Activated CD8-positive, alpha-beta memory T cell treated with anti-CD3 and anti-CD28 coated beads, Interleukin-2, amount 50 U/mL, for 1 hour (primary cell): Measurements from ENCODE around the gene ICE1.
"Not testable (repeated sequence)": the region's sequence is repeated elsewhere in the genome, so short reads cannot be mapped to it uniquely, and the experiment has no call there.

Experiments
- DNase-seq: peaks from one replicate; pipeline ENCODE4 v3.0.0-alpha.2; 2020; ENCODE audit errors: extremely low read depth

ICE1 gene

GRCh38 chr5:5487585-5488360, 65.3 kb downstream of the ICE1 start:
- no peak for DNase-seq

- DNase-seq: no peak
Measured at GRCh38 chr5:5490774-5491347, 68.4 kb downstream of the ICE1 start.

GRCh38 chr5:5492087-5492933, 69.8 kb downstream of the ICE1 start:
- no peak for DNase-seq

- not testable (repeated sequence) for DNase-seq
Measured at GRCh38 chr5:5492934-5493271, 70.4 kb downstream of the ICE1 start.

GRCh38 chr5:5494489-5495402, 72.3 kb downstream of the ICE1 start:
- peak; percentile 44 for DNase-seq

GRCh38 chr5:5497152-5497788, 74.8 kb downstream of the ICE1 start:
- no peak for DNase-seq

GRCh38 chr5:5499442-5499841, 77.0 kb downstream of the ICE1 start:
- DNase-seq: no peak

GRCh38 chr5:5504325-5504724, 81.8 kb downstream of the ICE1 start:
- DNase-seq: no peak

- DNase-seq: no peak
Measured at GRCh38 chr5:5505815-5506214, 83.3 kb downstream of the ICE1 start.

- DNase-seq: no peak
Measured at GRCh38 chr5:5508391-5508790, 85.9 kb downstream of the ICE1 start.

- no peak for DNase-seq
Measured at GRCh38 chr5:5511904-5512416, 89.5 kb downstream of the ICE1 start.

GRCh38 chr5:5512543-5512942, 90.1 kb downstream of the ICE1 start:
- DNase-seq: no peak

- not testable (repeated sequence) for DNase-seq
Measured at GRCh38 chr5:5520622-5521021, 98.1 kb downstream of the ICE1 start.

GRCh38 chr5:5521029-5521428, 98.6 kb downstream of the ICE1 start:
- no peak for DNase-seq

- DNase-seq: no peak
Measured at GRCh38 chr5:5521478-5521877, 99.0 kb downstream of the ICE1 start.

GRCh38 chr5:5522336-5522735, 99.9 kb downstream of the ICE1 start:
- no peak for DNase-seq

- no peak for DNase-seq
Measured at GRCh38 chr5:5523066-5523505, 100.6 kb downstream of the ICE1 start.

- no peak for DNase-seq
Measured at GRCh38 chr5:5524327-5524726, 101.8 kb downstream of the ICE1 start.

GRCh38 chr5:5531371-5531770, 108.9 kb downstream of the ICE1 start:
- no peak for DNase-seq

GRCh38 chr5:5532306-5533076, 110.0 kb downstream of the ICE1 start:
- DNase-seq: no peak
